ENCODE data around the gene UCN3.

Gene UCN3

GRCh38 chr10:5411941-5412276, 47.1 kb downstream of the UCN3 start:
- DNase-seq: no peak

- DNase-seq: peak; percentile 93
Observed at GRCh38 chr10:5412277-5412941, 47.6 kb downstream of the UCN3 start, which contains the start of gene NET1. Gene NET1 (plus strand): TSS chr10:5412557. CDS start chr10:5412693, 136 bp downstream.

DNA sequence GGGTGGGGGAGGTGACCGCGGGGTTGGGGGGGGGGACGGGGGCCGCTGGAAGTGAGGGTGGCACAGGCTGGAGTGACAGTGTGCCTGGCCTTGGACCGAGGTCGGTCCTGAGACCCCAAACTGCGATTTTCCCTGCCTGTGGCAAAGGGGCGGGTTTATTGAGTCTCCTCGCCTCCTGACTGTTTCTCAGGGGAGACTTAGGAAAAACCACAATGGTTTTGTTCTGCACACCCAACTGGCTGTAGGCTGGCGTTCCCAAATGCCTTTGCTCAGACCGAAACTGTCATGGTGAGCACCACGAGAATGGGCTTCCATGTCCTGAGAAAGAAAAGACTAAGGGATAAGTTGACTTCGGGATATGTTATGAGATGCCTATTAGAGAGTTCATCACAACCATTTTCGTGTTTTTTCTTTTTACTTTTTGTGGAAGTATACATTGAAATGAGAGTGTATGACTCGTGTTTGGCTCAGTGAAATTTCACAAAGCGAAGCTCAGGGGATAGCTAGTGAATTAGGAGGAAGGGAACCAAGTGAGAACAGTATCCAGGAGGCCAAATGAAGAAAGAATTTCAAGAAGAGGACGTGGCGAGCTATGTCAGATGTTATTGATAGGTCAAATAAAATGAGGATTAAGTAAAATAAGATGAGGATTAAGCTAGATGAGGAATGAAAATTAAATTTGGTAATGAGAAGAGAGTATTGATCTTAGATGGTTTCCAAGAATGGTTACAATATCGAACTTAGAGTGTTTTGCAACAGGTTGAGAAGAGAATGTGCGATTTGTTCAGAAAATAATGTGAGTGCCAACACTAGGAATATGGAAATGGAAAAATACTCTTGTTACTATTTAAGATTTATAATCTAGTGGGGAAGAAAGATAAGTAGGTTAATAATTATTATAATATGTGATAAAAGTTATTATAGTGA, 48.5 kb downstream of the UCN3 start:
- no peak for DNase-seq

DNA sequence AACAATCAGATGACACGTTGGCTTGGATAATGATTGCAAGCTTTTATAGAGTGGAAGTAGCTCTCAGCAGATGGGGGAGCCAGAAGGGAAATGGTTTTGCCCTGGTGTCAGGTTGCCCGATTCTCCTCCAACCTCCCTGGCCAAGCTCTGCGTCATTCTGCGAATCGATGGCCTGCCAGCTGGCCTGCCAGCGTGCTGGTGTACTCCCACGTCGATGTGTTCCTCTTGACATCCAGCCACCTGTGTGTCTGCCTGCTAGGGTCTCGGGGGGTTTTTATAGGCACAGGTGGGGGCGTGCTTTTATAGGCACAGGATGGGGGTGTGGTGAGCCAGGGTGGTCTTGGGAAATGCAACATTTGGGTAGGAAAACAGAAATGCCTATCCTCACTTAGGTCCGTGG, 52.2 kb downstream of the UCN3 start:
- no peak for DNase-seq

DNA sequence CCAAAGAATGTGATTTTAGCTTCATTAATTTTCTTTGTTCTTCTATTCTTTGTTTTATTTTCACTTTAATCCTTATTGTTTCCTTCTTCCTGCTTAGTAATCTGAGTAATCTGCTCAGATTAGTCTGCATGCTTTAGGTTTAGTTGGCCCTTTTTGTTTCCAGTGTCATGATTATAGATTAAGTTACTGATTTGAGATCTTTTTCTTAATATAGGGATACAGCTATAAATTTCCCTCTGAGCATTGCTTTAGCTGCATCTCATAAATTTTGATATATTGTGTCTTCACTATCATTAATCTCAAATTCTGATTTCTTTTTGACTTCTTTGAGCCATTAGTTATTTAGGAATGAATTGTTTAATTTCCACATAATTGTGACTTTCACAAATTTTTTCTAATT, 53.8 kb downstream of the UCN3 start:
- DNase-seq: no peak

GRCh38 chr10:5419466-5420094, 54.8 kb downstream of the UCN3 start:
- no peak for DNase-seq

DNA sequence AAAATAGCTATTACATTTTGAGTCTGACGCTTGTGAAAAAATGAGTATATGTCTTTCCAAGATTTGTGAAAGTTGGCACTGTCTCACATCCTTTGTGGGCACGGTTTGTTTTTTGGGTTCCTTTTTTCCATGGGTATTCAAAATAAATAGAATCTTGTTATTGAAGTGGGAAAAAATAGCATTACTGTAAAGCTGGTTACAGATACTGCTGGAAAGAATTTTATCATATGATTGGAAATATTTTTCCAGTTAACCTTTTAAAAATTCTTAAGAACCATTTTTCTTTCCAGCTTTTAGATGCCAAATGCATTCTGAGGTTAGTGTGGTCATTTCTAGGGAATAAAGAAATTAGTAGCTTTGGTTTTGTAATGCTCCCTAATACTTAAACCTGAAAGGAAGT, 59.0 kb downstream of the UCN3 start:
- no peak for DNase-seq

Measured in right forelimb (tissue), 1 donor.